RPMI7951 (cell line): Measurements from ENCODE around the gene ZBTB26. TPM values are rescaled to one million over a fixed set of nuclear protein-coding genes. Genes with fewer than 3 reads are reported as not detected.
"Not testable (repeated sequence)": the region's sequence is repeated elsewhere in the genome, so short reads cannot be mapped to it uniquely, and the experiment has no call there.

Source experiments
- DNase-seq: peaks from one replicate; pipeline ENCODE4 v3.0.0-alpha.2; 2012; ENCODE audit warnings: low read depth
- total RNA-seq: library from RNA; depleted of rRNA; stranded (reverse); fragments of >200 nt; shearing (Covaris generic); gene quantifications from 2 replicates; pipeline ENCODE4 v1.2.3, GENCODE V29; 2014; rRNA removed

ZBTB26 gene
- total RNA-seq, 1 experiment from 2014 or later: 2.9 TPM

DNA sequence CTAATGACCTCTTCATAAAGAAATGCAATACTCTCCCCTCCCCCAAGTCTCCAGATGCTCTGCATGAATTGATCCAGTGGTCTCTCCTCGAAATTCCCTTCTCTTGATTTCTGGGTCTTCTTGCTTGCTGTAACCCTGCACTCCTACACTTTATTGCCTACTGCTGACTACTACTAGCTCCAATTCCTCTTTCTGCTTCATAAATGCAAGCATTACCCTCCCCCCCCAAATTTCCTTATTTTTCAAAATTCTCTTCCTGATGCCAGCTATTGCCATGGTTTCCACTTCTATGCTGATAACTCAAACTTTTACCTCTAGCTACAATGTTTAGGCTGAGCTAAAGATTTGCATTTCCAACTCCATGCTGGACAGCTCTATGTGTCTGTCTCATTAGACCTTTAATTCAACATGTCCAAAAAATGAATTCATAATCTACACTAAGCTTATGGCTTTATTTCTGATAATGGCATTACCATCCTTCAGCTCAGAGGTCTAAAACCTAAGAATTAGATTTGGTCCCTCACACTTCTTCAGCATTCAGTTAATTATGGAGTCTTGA, 1.4 kb downstream of the ZBTB26 start:
- no peak for DNase-seq

DNA sequence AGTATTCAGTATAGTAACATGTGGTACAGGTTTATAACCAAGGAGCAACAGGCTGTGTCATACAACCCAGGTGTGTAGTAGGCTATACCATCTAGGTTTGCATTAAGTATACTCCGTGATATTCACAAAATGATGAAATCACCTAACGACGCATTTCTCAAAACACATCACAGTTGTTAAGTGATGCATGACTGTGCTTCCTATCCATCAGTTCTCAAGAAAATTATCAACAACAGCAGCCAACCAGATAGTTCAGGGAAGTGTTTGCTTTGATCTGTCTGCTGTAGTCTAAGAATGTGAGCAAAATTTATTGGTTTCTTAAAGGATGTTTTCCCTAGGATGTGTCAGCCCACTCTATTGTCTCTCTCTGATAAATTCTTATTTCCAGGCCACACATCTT, 7.4 kb downstream of the ZBTB26 start:
- no peak for DNase-seq

DNA sequence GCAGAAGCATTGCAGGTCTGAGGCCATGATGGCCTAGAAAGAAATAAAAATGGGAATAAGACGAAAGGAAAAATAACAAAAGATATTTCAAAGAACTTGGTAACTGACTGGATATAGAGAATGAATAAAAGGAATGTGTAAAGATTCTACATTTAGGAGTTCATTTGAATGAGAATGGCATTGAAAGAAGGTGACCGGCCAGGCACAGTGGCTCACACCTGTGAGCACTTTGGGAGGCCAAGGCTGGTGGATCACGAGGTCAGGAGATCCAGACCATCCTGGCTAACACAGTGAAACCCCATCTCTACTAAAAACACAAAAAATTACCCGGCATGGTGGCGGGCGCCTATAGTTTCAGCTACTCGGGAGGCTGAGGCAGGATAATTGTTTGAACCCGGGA, 8.6 kb downstream of the ZBTB26 start:
- DNase-seq: no peak

DNA sequence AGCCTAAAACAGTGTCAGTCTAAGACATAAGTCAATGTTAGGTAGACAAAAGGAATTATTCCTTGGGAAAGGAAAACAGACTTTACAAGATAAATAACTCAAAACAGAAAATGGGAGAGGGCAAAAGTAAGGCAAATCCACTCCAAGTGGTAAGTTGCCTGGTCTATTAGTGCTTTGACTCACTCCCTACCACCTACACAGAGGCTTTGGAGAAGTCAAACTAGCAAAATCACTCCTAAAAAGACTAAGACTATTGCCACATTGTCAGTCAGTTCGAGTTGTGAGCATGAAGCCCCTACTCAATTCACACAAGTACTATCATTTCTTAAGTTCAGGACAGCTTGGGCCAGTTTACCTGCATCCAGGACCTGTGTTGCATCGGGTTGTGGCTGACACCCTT, 13.0 kb downstream of the ZBTB26 start:
- DNase-seq: no peak

DNA sequence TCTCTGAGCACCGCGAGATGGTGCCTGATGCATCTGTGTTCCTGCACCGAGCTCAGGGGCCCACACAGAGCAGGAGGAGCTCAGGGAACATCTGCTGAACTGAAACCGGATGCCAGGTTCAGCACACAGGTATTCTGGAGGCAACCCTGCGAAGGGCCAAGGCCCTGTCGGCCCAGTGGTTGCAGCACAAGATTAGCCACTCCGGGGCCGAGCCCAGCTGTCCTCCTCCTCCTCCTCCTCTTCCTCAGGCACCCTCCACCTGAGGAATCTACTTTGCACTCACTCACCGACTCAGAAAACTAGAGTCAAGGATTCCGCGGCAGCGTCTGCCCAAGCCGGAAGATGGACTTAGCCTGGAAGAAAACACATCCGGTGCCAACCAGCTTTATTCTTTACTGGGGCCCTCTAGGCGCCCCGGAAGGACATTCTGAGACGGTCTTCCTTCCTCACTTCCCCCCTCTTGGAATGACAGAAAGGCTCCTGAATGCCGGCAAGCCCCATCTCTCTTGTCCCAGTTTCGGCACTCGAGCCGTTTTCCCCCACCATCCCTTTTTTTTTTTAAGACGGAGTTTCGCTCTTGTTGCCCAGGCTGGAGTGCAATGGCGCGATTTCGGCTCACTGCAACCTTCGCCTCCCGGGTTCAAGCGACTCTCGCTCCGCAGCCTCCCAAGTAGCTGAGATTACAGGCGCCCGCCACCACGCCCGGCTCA, 18.2 kb downstream of the ZBTB26 start, which contains the start of gene ZBTB6:
ZBTB6 (minus strand) TSS at position 360 of the 710 bp plus-strand sequence. CDS start 1,251 bp downstream, outside the sequence.
- DNase-seq: peak; percentile 86

DNA sequence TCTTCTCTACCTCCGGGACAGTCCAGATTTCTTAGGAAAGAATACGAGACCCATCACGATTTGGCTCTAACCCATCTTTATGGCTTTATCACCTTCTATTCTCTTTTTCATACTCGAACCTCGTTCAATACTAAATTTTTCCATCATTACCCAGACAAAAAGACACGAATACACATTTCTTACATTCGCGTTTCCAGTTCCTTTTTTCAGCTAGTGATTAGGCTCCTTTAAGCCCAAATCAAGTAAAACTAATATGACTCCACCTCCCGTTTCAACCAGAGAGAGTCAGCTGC, 18.7 kb downstream of the ZBTB26 start:
- DNase-seq: no peak

DNA sequence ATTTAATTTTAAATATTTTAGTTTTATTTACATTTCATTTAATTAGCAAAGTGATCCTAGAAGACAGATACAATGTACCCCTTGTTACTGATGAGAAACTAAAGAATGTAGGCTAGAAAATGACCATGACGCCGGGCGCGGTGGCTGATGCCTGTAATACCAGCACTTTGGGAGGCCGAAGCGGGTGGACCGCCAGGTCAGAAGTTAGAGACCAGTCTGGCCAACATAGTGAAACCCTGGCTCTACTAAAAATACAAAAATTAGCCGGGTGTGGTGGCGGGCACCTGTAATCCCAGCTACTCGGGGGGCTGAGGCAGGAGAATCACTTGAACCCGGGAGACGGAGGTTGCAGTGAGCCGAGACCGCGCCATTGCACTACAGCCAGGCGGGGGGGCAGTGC, 25.2 kb downstream of the ZBTB26 start:
- DNase-seq: not testable (repeated sequence)

DNA sequence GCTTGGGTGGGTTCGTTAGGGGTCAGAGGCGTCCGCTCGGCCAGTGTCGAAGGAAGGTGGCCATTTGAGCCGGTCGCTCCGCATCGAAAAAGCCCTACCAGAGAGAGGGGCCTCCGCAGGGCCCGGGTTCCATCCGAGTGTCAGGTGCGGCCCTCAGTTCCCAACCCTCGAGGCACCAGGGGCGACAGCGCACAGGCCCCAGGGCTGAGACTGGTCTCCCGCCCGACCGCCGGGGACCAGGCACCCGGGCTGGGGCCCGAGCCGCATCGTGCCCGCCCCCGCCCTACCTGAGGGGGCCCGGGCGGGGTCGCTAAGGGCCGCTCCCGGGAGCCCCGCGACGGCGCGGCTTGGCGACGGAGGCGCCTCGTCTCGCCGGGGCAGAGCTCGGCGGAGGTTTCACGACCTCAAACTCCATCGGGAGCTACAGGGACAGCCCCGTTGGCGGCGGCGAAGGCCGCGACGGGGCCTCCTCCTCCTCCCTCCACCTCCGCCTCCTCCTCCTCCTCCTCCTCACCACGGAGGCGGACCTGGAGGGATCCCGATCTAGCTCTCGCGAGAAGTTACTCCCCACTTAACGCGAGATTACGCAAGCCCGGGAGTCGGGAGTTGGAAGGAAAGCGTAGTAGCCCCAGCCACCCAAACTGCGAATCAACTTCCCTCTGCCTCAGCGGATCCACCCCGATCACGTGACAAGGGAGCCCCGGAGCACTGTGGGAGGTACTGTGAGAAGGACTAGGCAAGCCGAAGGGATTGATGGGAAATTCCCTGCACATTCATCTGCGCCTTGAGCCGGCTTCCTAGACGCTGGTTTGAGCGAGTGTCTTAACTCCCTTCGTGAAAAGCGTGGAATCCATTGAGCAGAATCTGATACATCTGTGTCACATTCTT, 26.2 kb downstream of the ZBTB26 start, which contains the start of gene RC3H2:
RC3H2 (minus strand) TSS at position 537 of the 888 bp plus-strand sequence. CDS start 7,850 bp downstream, outside the sequence.
- peak; percentile 99 for DNase-seq

DNA sequence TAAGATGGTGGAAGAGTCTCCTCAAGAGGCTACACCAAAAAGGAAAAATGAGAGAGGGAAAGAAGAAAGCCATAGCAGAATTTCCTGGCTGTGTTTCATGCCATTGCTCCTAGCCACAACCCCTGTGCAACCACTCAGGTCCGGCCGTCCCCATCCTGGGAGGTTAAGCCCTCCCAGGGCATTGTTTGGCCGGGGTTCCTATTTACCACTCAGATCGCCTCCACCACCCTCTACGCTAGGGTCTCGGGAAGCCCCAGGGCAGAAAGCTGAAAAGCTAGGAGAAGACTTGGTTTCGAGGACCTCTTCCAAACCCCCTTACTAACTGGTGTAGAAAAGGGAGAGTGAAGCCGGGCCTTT, 26.9 kb downstream of the ZBTB26 start:
- peak; percentile 57 for DNase-seq

DNA sequence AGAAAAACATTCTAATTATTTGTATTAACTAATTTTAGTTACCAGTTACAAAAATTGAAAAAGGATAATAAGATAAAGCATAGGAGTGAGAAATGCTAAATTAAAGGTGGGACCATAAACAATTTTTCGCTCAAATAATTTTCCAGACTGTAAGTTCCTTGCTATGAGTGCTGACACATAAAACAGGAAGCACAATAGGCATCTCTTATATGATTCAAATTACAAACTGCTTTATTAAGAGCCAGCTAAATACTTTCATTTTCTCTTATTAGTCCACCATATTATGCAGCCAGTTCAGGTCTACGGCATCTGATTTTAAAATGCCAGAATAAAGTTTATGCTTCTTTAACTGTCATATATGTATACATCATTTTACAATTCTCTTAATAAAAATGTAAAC, 30.5 kb downstream of the ZBTB26 start:
- peak; percentile 6 for DNase-seq

DNA sequence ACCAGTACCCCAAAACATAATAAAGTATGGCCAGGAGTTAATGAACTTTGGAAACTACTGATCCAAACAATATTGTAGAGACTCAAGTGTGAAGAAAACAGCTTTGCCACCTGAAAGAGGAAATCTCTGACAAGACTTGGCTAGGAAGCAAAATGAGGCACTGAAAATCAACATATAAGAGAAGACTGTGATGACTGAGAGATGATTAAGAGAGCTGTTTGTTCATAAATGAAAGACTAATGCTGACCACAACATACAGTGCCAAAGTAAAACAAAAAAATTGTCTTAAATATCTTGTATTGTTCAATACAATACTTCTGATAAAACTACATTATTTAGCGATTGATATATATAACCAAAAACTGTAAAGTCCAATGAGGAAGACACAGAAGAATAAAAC, 33.3 kb downstream of the ZBTB26 start:
- no peak for DNase-seq

DNA sequence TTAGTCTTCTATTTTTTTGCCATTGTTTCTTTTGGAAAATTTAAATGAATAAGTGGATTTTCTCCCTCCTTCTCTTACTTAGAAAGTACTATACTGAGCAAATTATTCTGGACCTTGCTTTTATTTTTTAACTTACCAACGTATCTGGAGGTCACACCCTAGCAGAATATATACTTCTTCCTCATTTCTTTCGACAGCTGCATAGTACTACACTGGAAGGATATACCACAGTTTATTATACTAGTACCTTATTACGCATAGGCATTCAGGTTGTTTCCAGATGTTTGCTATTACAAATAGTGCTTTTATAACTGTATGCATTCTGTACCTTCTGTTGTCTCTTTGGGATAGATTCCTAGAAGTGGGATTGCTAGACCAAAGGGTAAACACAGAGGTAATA, 42.8 kb downstream of the ZBTB26 start:
- DNase-seq: no peak

DNA sequence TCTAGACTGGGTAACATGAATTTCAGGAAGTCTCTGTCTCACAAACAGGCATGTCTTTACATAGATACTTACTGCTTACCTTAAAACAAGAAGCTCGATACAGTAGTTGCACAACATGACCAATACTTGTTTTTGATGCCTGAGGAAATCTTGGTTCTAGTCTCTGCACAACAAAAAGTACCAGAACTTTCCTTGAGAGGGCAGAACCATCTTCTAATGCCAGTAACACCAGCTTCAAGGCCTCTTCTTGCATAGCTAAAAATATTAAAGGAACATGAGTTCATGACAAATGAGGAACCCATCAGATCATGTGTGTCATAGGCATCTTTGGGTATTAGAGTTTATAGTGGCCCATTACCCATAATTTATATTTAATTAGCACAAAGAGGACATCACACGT, 48.2 kb downstream of the ZBTB26 start:
- no peak for DNase-seq

DNA sequence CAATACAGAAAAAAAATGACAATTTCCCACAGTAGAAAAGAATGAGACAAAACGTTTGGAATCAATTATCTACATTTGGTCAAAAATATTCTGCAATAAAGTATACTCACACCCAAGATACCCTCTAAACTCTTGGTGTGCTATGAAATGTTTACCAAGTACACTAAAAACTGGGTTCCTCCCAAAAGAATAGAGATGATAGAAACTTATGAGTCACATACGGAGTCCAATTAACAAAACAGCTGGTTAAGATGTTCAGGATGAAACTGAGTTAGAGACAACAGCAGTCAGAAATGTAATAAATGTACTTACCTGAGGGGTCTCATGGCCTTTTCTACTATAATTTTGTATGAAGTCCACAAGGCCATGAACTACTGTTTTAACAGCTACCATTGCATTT, 51.9 kb downstream of the ZBTB26 start:
- DNase-seq: no peak

DNA sequence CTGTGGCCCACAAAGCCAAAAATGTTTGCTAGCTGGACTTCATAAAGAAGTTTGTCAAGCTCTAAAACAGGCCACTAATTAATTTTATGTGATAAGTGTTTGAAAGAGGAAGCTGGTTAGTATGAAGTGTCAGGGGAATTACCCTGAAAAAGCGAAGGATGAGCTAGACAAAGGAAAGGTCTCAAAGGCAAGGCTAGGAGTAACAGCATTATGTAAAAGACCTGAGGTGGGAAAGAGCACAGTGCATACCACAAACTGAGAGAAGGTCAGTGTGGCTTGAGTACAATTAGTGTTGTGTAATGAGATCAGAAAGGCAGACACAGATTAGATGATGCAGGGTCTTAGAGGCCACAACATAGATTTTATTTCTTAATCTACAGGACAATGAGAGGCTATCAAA, 55.8 kb downstream of the ZBTB26 start:
- no peak for DNase-seq

DNA sequence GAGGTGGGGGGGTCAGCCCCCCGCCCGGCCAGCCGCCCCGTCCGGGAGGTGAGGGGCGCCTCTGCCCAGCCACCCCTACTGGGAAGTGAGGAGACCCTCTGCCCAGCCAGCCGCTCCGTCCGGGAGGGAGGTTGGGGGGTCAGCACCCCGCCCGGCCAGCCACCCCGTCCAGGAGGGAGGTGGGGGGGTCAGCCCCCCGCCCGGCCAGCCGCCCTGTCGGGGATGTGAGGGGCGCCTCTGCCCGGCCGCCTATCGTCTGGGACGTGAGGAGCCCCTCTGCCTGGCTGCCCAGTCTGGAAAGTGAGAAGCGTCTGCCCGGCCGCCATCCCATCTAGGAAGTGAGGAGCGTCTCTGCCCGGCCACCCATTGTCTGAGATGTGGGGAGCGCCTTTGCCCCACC, 64.0 kb downstream of the ZBTB26 start:
- DNase-seq: not testable (repeated sequence)

DNA sequence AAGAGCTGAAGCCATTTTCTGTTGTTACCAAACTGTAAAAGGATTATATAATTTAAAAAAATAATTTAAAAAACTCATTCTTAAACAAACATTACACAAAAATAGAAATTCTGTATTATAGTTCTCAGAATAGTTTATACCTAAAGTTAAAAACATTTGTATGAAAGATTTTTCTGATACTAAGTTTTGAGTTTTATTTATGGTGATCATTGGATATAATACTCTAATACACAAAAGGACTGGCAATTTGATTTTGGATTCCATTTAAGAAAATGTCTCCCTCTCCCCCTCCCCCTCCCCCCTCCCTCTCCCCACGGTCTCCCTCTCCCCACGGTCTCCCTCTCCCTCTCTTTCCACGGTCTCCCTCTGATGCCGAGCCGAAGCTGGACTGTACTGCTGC, 65.2 kb downstream of the ZBTB26 start:
- no peak for DNase-seq

Other genes starting within 250 kb of the ZBTB26 start
- not detected in 2 replicates for gene OR1L4, start 207.5 kb downstream of the ZBTB26 start, total RNA-seq
- gene OR1L6, start 189.2 kb downstream of the ZBTB26 start, total RNA-seq: not detected in 2 replicates
- not detected in 2 replicates for gene OR5C1, start 142.6 kb downstream of the ZBTB26 start, total RNA-seq
- gene OR1K1, start 131.4 kb downstream of the ZBTB26 start, total RNA-seq: not detected in 2 replicates
- gene PDCL, start 102.9 kb downstream of the ZBTB26 start, total RNA-seq: 21.5 and 23.7 TPM in 2 replicates
- gene RC3H2, start 26.2 kb downstream of the ZBTB26 start, total RNA-seq: 26.1 and 26.4 TPM in 2 replicates
- gene ZBTB6, start 18.2 kb downstream of the ZBTB26 start, total RNA-seq: 8.3 and 11.7 TPM in 2 replicates
- gene RABGAP1, start 9.5 kb upstream of the ZBTB26 start, total RNA-seq: 12.4 and 15.7 TPM in 2 replicates
- not detected in 2 replicates for gene GPR21, start 102.2 kb upstream of the ZBTB26 start, total RNA-seq